Suprapubic skin (tissue), 4 donors: ENCODE measurements around the gene ARPC2. TPM values are rescaled to one million over a fixed set of nuclear protein-coding genes. Genes with fewer than 3 reads are reported as not detected.

Experiments used
- DNase-seq, 2 donors: peaks; one replicate each; pipeline ENCODE4 v3.0.0-alpha.2; 2019; ENCODE audit warnings: low spot score in 2 of 2
- H3K27ac ChIP-seq: fragments of 200-600 bp; sonication (generic); one replicate; pipeline ENCODE4 v1.5.1; 2019
- H3K27me3 ChIP-seq: fragments of 200-600 bp; sonication (generic); one replicate; pipeline ENCODE4 v1.5.1; 2019
- H3K36me3 ChIP-seq: fragments of 200-600 bp; sonication (generic); one replicate; pipeline ENCODE4 v1.5.1; 2019
- H3K4me1 ChIP-seq: fragments of 200-600 bp; sonication (generic); one replicate; pipeline ENCODE4 v1.5.1; 2019
- H3K4me3 ChIP-seq: fragments of 200-600 bp; sonication (generic); one replicate; pipeline ENCODE4 v1.5.1; 2019; ENCODE audit warnings: mild to moderate bottlenecking
- H3K9me3 ChIP-seq: fragments of 200-600 bp; sonication (generic); one replicate; pipeline ENCODE4 v1.5.1; 2019
- EP300 ChIP-seq: sonication (generic); formaldehyde crosslinking; IDR thresholded peaks from one replicate; pipeline ENCODE4 v1.6.1; 2017; ENCODE audit warnings: antibody characterized with exemption
- POLR2A ChIP-seq, 2 donors: fragments of 450-650 bp; IDR thresholded peaks; one replicate each; pipeline ENCODE4 v1.6.1; 2017; ENCODE audit warnings: antibody characterized with exemption in 2 of 2, mild to moderate bottlenecking in 2 of 2, moderate library complexity in 2 of 2
- POLR2AphosphoS5 ChIP-seq, 3 donors: sonication (generic); formaldehyde crosslinking; IDR thresholded peaks; one replicate each; pipeline ENCODE4 v1.6.1; 2017; ENCODE audit warnings: antibody characterized with exemption in 3 of 3
- WGBS: methylation state at CpG from one replicate; pipeline ENCODE4 v1.1.5; 2018; 5-methylcytosine and 5-hydroxymethylcytosine counted together
- total RNA-seq, 4 donors: library from RNA; depleted of rRNA; stranded (reverse); fragments of >200 nt; gene quantifications; one replicate each; pipeline ENCODE4 v1.1.0, GENCODE V29; 2016
- TF ChIP-seq, protein P1 (sequence below), 2 donors: fragments of 200-600 bp in 1 of 2; fragments of 450-650 bp in 1 of 2; sonication (generic) in 1 of 2; IDR thresholded peaks; one replicate each; pipeline ENCODE4 v1.5.1; 2016 to 2019; ENCODE audit warnings: antibody characterized with exemption in 2 of 2, mild to moderate bottlenecking in 1 of 2, moderate library complexity in 1 of 2

Gene ARPC2
- total RNA-seq, 4 donors from 2014 or later = 267 to 384 (median 275) TPM

DNA sequence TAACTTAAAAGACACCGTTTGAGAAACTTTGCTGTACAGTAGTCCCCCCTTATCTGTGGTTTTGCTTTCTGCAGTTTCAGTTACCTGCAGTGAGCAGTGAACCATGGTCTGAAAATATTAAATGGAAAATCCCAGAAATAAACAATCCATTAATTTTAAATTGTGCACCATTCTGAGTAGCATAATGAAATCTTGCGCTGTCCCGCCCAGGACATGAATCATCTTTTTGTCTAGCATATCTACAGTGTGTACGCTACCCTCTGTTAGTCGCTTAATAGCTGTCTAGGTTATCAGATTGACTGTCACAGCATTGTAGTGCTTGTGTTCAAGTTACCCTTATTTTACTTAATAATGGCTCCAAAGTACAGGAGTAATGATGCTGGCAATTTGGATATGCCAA, 6.1 kb downstream of the ARPC2 start:
- 49% methylated on average over 5 of the region's 5 CpGs for WGBS

DNA sequence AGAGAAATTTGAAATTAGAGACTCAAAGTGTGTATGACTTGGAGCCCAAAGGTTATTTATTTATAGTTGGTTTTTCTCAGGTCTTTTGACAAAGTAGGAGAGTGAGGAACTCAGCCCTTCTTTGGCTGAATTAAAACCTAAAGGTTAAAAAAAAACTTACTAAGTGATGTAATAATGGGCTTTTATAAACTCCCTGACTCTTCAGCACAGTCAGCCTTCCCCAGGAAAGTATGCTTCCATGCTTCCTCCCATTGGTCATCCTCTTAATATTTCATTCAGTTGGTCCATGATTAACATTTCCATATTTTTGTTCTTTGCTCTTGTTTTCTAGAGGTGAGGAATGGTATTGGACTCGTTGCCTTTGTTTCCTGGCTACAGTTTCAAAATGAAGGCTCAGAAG, 7.2 kb downstream of the ARPC2 start:
- H3K36me3 ChIP-seq = peaks cover 53% of the 10 kb centered on the region
- 67% methylated on average over 1 of the region's 1 CpG for whole genome bisulfite sequencing
- no peak overlapping the region for H3K4me3 ChIP-seq
- H3K4me1 ChIP-seq = peaks cover 65% of the 10 kb centered on the region
- H3K27ac ChIP-seq = no peak overlapping the region
- no peaks in the 10 kb centered on the region for H3K27me3 ChIP-seq
- no peak for DNase-seq
- TF ChIP-seq, protein P1, sequence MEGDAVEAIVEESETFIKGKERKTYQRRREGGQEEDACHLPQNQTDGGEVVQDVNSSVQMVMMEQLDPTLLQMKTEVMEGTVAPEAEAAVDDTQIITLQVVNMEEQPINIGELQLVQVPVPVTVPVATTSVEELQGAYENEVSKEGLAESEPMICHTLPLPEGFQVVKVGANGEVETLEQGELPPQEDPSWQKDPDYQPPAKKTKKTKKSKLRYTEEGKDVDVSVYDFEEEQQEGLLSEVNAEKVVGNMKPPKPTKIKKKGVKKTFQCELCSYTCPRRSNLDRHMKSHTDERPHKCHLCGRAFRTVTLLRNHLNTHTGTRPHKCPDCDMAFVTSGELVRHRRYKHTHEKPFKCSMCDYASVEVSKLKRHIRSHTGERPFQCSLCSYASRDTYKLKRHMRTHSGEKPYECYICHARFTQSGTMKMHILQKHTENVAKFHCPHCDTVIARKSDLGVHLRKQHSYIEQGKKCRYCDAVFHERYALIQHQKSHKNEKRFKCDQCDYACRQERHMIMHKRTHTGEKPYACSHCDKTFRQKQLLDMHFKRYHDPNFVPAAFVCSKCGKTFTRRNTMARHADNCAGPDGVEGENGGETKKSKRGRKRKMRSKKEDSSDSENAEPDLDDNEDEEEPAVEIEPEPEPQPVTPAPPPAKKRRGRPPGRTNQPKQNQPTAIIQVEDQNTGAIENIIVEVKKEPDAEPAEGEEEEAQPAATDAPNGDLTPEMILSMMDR (IDR thresholded peaks at IDR 0.05) = no peak
- TF ChIP-seq POLR2AphosphoS5 (IDR thresholded peaks at IDR 0.05) = no peak
- TF ChIP-seq POLR2A (IDR thresholded peaks at IDR 0.05) = no peak
- no peak for TF ChIP-seq EP300
- H3K9me3 ChIP-seq = no peaks in the 10 kb centered on the region

More for the DNA sequence above, 6.1 kb downstream of the ARPC2 start:
- DNase-seq = no peak
- H3K4me3 ChIP-seq = no peak overlapping the region
- peaks cover 65% of the 10 kb centered on the region for H3K4me1 ChIP-seq
- no peak overlapping the region for H3K27ac ChIP-seq
- TF ChIP-seq POLR2A (IDR thresholded peaks at IDR 0.05) = no peak
- no peak for TF ChIP-seq POLR2AphosphoS5 (IDR thresholded peaks at IDR 0.05)
- H3K36me3 ChIP-seq = peaks cover 41% of the 10 kb centered on the region
- H3K9me3 ChIP-seq = no peaks in the 10 kb centered on the region
- H3K27me3 ChIP-seq = no peaks in the 10 kb centered on the region

DNA sequence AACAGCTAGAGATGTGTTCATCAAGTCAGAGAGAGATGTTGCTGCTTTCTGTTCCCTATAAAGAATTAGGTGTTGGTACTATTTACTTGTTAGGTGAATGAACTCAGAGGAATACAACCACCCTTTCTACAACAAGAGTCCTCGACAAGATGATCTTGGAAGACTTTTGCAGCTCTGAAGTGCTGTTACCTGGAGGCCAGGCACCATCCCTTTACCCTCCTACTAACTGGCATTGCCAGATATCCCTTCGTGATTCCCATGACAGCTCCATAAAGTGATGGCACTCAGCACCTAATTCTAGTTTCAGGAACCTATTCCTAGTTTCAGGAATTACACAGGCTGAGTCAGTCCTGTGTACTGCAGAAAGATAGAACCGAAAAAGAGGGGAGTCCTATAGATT, 9.9 kb downstream of the ARPC2 start:
- Histone ChIP-seq H3K36me3 (peaks cover 73% of the 10 kb centered on the region), H3K4me1 (peaks cover 56% of the 10 kb centered on the region), H3K9me3 (no peaks in the 10 kb centered on the region), H3K27ac (no peak overlapping the region), H3K4me3 (no peak overlapping the region), H3K27me3 (no peaks in the 10 kb centered on the region)
- no peak for DNase-seq
- no peak for TF ChIP-seq POLR2AphosphoS5 (IDR thresholded peaks at IDR 0.05)
- TF ChIP-seq EP300 = no peak
- TF ChIP-seq, protein P1 (IDR thresholded peaks at IDR 0.05) = no peak
- TF ChIP-seq POLR2A (IDR thresholded peaks at IDR 0.05) = no peak
- 71% methylated on average over 3 of the region's 3 CpGs for WGBS

DNA sequence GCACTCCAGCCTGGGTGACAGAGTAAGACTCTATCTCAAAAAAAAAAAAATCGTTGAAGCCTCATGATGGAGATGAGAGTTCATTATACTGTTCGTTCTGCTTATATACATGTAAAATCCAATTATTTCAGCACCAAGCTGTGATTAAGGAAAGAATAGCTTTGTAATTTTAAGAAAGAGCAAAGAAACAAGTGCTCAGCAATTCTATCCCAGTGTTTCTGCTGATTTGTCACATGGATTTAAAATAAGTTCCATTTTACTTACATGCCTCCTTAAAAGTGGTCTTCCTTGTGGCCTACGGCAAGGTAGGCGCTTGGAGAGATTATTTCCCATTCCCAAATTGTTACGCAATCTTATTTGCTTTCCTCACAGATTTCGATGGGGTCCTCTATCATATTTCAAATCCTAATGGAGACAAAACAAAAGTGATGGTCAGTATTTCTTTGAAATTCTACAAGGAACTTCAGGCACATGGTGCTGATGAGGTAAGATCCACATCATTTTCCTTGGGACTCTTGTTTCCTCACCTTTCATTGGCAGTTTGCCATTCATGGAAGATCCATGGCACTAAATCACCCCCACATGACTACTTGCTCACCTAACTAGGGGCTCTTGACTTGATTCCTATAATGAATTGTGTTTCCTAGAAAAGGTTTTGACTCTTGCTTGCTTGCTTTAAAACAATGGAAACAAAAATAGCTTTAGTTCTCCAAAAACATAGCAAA, 11.5 kb downstream of the ARPC2 start:
- 89% methylated on average over 6 of the region's 6 CpGs for WGBS
- TF ChIP-seq POLR2A (IDR thresholded peaks at IDR 0.05) (no peak), POLR2AphosphoS5 (IDR thresholded peaks at IDR 0.05) (no peak), EP300 (no peak)
- TF ChIP-seq, protein P1 (IDR thresholded peaks at IDR 0.05) = no peak
- DNase-seq = no peak
- Histone ChIP-seq H3K27ac (no peak overlapping the region), H3K9me3 (no peaks in the 10 kb centered on the region), H3K27me3 (no peaks in the 10 kb centered on the region), H3K4me3 (no peak overlapping the region), H3K4me1 (peaks cover 40% of the 10 kb centered on the region), H3K36me3 (peaks cover 86% of the 10 kb centered on the region)

DNA sequence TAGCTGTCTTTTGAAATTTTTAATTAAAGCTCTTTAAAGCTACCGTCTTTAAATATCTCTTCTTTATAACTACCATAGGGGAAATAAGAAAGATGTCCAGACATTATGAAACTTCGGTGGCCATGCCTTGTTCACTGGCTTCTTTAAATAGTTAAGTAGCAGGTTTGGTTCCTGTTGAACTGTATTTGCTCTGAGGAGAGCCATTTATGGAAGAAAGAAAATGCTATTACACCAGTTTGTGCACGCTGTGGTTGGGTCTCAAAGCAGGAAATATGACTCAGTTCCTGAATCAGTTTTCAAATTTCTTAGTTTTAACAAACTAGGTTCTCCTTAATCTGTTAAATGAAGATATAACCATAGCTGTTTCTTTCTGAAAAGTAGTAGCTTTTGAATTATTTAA, 12.2 kb downstream of the ARPC2 start:
- H3K36me3 ChIP-seq = peaks cover 89% of the 10 kb centered on the region

More for the DNA sequence above, 12.2 kb downstream of the ARPC2 start:
- WGBS = 25% methylated on average over 3 of the region's 3 CpGs
- Histone ChIP-seq H3K9me3 (no peaks in the 10 kb centered on the region), H3K4me1 (peaks cover 34% of the 10 kb centered on the region), H3K27me3 (no peaks in the 10 kb centered on the region), H3K4me3 (no peak overlapping the region), H3K27ac (peak overlapping the region; percentile 14)
- no peak for DNase-seq
- no peak for TF ChIP-seq POLR2AphosphoS5 (IDR thresholded peaks at IDR 0.05)
- TF ChIP-seq, protein P1 (IDR thresholded peaks at IDR 0.05) = no peak
- TF ChIP-seq POLR2A (IDR thresholded peaks at IDR 0.05) = no peak
- TF ChIP-seq EP300 = no peak
